Activated CD4-positive, CD25-positive, alpha-beta regulatory T cell treated with anti-CD3 and anti-CD28 coated beads, Interleukin-2, amount 50 U/mL, for 16 hours (primary cell): ENCODE data around the gene PIGC.
"Not testable (repeated sequence)": the region's sequence is repeated elsewhere in the genome, so short reads cannot be mapped to it uniquely, and the experiment has no call there.

Experiments
- DNase-seq: peaks from one replicate; pipeline ENCODE4 v3.0.0-alpha.2; 2020; ENCODE audit warnings: low read depth, low spot score

The PIGC gene

DNA sequence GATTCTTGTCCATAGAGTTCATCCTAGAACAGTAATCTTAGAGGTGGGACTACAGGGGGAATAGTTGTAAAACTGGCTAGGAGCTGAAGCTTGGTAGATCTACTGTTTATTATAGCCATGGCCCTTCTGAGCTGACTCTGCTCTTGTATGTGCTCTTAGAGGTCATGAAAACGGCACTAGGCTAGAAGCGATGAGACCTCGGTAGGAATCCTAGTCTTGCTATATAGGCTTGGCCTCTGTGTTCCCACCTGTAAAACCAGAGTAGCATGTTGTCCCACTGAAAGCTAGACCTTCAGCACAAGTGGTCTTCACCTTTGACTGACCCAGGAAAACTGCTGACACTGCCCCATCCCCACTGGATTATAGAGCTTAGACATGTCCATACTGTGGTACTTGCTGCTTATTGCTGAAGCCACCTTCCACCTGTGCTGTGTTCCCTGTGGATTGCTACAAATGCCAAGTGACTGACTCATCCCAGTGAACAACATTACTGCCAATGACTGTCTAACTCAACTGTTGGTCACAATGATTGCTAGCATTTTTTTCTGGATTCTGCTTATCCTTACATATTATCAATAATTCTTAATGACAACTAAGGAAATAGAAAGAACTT is 23.0 kb upstream of the PIGC start:
- no peak for DNase-seq

DNA sequence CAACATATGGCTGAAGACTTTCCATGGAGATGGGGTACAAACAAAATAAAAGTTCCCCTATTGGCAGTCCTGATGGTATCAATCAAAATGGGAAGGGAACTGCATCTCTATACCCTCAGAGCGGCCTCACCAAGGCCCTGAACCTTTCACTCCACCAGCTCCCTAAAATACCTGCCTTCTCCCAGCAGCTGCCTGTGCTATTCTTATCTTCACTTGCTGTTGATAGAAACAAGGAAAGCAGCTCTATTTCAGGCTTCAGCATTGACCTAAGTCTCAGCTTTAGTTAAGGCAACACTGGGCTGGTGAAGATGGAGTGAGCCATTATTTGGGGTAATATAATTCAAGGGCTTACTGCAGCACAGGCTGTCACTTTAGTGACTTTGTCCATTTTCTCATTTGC is 21.7 kb upstream of the PIGC start:
- no peak for DNase-seq

DNA sequence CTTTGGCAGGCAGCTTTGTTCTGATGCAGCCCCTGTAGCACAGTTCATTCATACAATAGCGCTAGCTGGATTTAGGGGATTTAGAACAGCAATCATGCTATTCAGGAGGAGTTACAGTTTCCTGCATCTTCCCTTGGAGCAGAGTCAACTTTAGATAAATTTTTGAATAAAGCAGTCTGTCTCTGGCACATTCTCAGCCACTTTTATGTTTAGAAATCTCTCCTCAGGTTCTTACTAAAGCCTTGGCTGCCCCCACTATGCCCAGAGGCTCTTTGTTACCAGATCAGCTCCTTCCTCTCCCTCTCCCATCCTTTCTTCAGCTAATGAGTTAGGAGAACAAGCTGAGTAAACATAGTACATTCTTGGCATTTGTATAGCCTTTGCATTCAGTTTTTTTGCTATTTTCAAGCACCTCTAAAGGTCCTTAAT is 17.0 kb upstream of the PIGC start:
- no peak for DNase-seq

DNA sequence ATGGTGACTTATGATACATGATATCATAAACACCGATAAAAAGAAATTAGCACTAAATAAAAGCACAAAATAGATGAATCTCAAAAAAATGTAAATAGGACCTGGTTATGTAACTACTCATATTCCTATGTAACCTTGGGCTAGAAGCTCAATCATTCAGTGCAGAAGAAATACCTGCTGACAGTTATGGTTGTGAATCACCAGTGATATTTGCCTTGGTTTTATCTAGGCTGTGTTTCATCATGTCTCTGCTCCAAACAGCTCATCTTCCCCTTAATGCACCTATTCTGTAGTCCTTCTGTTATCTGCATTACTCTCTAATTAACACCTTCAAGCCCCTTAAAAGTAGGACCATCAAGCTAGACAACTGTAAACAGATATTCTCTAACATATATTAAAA is 16.3 kb upstream of the PIGC start:
- DNase-seq: no peak

DNA sequence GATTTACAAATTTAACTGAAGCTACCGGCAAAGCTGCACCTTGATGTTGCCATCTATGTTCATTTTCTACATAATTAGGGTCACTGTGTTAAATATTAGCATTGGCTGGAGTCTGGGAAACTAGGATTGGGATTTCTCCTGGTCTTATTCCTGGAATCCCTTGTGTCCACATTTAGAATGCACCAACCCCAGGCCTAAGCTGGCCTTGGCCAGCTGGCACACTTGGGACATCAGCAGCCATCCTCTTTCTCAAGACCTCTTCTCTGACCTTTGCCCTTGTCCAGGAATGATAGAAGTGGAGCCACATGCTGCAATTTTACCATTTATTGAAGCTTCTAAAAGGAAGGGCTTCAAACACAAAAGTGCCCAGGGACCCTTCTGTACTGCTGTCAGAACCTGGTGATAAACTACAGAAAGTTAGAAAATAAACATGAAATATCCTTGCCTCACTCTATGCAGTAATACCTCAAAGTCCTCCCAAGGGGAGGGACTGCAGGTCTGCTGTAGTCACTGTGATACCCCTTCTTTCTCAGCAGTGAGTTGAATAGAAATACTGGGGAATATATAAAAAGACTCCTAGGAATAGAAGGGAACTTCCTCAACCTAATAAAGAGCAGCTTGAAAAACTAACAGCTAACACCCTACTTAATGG is 13.7 kb upstream of the PIGC start:
- DNase-seq: no peak

DNA sequence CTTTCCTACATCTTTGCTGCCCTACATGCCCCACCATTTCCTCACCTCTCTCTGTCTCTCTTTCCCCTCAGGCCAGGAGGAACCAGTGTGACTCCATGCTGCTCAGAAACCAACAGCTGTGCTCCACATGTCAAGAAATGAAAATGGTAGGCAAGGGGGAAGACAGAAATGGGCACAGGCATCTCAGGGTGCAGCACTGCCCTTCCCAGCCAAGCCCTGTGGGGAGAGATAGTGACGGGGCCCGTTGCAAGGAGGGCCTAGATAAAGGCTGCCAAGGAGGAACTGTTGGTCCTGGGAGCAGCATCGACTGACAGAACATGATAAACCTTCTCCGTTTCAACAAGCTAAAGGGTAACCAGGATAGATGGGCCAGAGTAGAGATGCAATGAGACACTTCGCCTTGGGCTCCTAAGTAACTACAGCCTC is 12.5 kb upstream of the PIGC start:
- DNase-seq: no peak

DNA sequence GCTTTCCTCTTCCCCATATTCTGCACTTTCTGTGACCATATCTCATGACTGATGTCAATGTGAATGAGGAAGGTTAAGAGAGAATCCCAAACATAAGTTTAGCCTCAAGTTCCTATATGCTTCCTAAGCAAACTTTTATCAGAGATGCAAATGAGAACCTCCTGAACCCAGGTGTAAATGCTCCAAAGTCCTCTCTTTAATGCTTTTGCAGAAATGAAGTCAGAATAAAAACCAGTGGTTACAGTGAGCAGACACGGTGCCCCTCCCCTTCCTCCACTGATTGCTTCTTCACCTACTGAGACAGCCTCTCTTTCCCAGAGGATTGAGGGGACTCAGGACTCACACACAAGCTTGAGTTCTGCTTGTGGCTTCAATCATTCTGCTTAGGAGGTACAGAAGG is 11.6 kb upstream of the PIGC start:
- DNase-seq: no peak

DNA sequence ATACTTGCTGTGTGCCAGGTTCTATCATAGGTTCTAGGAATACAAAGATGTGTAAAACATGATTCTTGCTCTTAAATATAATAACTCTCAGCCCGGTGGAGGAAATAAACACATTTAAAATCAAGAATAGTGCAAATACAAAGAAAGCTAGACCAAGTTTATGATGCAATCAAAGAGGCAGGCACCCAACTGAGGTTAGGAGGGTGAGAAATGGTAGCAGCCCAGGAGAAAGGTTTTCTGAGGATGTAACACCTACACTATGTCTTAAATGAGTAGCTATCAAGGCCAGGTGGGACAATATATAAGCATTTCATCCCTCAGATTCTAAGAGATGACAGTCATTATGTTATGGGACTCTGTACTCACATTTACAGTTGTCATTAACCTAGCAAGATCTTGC is 9.7 kb upstream of the PIGC start:
- no peak for DNase-seq

DNA sequence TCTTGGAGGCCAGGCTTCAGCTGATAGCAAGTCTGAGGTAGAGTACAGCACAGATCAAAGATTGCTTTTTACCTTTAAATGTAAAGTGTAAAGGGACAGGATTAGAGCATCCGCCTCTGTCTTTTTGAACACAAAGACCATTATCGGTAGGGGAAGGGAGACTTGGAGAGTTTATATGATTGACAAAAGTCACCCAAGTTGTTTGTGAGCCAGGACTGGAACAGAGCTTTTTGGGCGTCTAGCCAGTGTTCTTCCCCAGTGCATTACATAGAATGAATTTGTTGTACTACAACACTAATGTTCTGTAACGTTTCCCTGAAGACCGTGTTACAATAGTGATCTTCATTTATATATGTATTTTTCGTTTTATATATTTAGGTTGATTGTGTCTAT is 9.3 kb upstream of the PIGC start:
- no peak for DNase-seq

DNA sequence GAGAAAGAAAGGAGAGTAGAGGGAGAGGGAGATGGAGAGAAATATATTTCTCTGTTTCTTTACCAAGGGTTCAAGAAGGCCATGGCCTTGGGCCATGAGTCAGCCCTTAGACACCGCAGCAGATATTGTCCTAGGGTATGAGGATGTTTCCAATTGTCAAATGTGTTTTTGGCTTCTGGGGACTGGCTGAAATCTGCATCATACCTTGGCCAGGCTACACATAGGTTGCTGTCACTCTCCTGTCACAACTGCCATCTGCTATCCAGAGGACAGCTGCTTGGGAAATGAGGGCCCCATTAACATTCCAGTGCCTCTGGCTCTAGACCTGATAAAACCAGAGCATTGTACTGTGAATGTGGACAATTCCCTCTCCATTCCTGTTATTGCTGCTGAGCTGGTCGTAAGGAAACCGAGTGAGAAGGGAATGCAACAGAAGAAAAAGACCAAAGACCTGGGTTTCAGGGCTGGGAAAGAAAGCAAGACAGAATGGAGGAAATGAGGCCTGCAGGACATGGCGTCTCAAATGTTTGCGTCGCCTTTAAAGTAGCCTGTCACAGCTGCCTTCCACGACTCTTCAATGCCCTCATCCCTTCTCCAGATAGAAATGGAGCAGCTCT is 8.8 kb upstream of the PIGC start:
- DNase-seq: no peak

DNA sequence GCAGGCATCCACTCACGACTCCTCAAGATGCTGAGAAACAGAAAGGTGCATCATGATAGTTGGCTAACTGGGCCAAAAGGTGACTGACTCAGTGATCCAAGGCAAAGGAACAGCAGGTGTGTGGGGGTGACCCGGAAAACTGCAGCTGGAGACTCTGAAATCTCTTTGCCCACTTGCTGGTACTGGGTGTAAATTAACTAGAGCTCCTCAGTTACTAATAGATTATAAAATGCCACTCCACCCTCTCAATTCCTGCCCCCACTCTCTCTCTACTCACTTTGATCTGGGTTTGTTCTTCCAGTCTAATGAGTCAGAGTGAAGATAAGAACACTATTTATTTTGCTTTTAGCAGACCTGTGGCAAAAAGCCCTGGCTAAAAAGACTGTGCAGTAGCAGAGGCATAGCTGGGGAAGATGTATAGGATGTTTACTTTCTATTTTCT is 7.2 kb upstream of the PIGC start:
- no peak for DNase-seq

DNA sequence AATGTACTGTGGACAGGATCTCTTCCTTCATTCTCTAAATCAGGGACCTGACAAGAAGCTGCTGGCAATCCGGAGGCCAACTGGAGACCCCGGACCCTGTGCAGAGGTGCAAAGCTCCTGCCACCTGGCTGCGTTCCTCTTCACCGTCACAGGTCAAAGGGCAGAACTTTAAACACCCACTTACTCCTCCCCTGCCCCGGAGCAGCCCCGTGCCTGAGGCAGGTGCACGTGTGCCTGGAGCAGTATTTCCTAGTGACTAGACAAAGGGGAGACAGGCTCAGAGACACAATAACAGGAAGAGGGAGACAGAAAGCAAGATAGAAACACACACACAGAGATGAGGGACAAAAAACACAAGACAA is 6.6 kb upstream of the PIGC start:
- DNase-seq: no peak

DNA sequence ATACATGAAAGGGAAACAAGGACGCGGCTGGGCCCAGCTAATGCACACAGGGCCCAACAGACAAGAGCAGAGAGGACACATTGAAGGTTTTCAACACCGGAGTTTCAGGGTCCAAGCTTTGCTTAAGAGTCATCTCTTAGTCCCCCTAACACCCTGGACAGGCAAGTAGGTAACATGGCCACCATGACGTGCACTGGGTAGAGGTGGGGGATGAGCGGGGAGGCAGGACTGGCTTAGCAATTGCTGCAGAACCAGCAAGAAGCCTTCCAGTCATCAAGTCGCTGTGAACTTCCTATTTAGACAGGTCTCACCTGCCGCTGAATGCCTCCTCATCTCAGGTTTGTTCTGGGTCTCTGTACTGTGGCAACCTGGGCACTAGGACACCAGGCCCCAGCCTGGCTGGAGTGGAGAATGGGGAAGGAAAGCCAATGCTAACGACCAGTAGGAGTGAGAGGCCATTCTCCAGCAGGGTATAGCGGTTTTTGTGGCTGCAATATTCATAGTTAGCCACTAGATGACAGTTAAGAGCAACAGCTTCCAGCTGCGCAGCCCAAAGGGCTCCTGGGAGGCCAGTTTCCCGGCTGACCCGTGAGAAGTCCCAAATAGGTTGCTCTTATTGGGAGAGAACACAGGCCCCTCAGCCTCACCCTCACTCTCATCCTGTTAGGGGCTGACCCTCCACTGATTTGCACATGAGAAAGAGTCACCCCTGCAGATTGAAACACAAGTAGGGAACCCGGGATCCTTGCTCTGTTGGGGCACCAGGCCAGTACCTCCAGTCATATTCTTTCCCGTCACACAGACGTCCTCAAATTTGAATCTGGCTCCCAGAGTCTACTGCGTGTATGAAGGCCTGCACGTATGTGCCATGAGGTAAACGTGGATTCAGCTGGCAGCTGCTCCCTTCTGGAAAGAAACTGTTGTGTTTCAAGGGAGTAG is 6.0 kb upstream of the PIGC start:
- DNase-seq: no peak

DNA sequence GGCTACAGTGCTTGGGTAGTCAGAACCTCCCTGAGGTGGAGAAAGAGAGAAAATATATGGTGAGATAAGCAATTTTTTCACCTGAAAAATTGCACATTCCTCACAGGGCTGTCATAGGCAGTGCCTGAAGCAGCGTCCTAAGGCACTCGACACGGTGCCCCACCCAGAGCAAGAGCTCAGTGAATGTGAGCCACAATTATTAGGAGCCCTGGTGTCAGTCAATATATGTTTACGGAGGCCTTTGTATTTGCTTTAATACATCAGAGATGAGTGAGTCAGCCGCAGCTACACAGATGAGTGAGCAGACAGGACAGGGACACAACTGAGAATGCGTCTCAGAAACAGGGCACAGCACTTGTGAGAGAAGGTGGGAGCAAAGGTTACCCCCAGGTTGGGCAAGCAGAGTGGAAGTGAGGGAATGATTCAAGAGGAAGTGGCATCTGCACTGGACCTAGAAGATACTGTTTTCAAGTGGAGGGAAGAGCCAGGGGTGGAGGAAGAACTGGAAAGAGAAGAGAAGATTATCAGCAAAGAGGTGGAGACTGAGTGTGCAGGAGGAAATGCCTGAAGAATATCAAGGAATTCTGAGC is 5.2 kb upstream of the PIGC start:
- DNase-seq: no peak

DNA sequence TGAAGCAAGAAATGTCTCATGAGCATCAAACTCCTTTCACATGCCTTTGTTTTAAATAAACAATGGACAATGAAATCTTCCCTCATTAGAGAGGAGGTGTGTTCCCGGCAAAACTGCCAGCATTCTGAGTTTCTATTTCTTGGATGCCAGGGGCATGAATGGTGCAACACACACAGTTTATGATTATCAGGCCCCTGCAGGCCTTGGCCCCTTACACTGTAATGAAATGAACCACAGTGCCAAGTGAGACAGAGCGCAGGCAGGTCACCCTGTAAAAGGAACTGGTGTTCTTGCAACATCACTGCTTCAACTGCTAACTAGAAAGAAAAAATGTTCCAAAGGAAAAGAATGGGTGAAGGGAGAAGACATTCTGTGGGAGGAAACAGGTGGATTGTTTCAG is 3.8 kb upstream of the PIGC start:
- no peak for DNase-seq

DNA sequence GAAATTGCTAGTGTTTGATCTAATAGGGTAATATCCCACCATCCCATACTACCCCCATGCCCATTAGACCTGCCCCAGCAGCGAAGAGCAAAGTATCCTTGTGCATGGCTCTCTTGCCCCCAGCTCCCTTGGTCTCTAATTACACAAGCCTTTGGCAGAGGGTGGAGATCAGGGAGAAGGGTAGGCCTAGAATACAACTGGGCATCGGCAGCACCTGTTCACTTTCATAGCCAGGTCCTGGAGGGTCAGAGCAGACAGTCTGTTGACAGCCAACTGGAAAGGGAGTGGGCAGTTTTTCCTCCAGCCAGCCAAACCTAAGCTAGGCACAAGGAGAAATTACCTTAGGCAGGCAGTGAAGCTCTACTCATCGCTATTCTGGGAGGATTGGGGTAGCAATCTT is 2.7 kb upstream of the PIGC start:
- no peak for DNase-seq

DNA sequence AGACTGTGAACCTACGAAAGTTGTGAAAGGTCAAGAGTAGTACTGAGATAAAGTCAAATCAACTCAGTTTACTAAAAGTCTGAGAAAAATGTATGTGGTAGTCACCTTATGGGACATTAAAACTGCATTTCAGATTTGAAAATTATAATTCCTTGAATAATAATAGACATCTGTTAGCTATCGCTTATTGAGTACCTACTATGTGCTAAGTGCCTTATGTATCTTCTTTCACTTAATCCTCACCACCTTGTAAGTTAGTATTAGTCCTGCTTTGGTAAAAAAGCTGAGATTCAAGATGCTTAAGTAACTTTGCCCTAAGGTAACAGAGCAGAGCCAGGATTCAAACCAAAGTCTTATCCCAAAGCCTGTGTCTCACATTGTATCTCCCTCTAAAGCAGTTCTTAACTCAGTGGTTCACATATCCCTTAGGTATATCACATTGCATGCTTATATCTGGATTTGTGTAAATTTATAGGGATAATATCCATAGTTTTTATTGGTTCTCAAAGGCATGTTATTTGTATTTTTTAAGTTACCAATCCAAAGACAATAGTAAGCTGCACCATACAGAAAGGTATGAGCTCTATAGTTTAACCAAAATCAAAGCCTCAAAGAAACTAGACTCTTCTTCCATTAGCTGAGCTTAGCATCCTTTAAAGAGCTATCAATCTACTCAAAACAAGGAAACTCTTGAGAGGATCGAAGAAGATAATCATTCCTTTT is 865 bp downstream of the PIGC start:
- DNase-seq: no peak

DNA sequence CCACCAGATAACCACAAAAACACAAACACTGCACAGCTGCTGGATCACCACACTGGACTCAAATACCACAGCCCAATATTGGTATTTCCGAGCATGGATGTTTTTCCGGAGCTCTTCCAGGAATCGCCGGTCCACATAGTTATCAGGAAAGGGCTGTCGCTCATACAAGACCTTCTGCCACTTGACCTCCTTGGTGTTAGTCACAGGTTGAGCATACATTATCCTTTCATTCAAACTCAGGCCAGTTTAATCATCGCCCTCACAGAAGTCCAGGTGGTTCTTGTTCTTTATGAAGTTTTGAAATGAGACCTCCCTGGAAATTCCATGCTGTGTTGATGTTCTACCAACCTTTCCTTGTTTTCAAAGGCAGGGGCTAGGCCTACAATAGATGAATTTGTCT is 1.5 kb downstream of the PIGC start:
- DNase-seq: no peak

DNA sequence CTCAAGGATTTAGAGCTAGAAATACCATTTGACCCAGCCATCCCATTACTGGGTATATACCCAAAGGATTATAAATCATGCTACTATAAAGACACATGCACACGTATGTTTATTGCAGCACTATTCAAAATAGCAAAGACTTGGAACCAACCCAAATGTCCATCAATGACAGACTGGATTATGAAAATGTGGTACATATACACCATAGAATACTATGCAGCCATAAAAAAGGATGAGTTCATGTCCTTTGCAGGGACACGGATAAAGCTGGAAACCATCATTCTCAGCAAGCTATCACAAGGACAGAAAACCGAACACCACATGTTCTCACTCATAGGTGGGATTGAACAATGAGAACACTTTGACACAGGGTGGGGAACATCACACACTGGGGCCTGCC is 6.7 kb downstream of the PIGC start:
- not testable (repeated sequence) for DNase-seq

DNA sequence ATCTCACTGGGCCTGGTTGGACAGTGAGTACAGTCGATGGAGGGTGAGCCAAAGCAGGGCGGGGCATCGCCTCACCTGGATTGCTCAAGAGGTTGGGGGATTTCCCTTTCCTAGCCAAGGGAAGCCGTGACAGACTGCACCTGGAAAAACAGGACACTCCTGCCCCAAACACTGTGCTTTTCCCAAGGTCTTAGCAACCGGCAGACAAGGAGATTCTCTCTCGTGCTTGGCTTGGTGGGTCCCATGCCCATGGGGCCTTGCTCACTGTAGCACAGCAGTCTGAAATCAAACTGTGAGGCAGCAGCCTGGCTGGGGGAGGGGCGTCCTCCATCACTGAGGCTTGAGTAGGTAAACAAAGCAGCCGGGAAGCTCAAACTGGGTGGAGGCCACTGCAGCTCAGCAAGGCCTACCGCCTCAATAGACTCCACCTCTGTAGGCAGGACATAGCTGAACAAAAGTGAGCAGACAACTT is 12.1 kb downstream of the PIGC start:
- DNase-seq: no peak

DNA sequence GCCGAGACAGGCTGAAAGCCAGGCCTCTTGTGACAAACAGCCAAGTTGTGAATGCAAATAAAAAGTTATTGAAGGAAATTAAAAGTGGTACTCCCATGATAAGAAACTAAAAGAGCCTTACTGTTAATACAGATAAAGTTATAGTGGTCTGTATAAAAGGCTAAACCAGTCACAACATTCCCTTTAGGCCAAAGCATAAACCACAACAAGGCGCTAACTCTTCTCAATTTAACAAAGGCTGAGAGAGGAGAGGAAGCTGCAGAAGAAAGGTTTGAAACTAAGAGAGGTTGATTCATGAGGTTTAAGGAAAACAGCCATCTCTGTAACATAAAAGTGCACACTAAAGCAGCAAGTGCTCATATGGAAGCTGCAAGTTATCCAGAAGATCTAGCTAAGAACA is 12.7 kb downstream of the PIGC start:
- DNase-seq: no peak
